HepG2 (cell line): Measurements from ENCODE around the gene CACNA2D1. TPM values are rescaled to one million over a fixed set of nuclear protein-coding genes. Genes with fewer than 3 reads are reported as not detected.

Experiments
- ATAC-seq: fragments of 200-7000 bp; cut with Tn5 transposase; 3 replicates; pipeline ENCODE4 v1.9.1; 2020; ENCODE audit warnings: mild to moderate bottlenecking, moderate library complexity
- BruUV-seq: library from RNA; stranded (reverse); fragments of 400-500 nt; replicated peaks from 2 replicates; lab custom pipeline; 2021; lab: Mats Ljungman, UMichigan
- CTCF ChIA-PET: fragments of 300-600 bp; formaldehyde crosslinking; extraction: SDS; loops from one replicate; lab custom pipeline; 2021; ENCODE audit warnings: low total read pairs, inconsistent platforms, low intra/inter-chr PET ratio; lab: Yijun Ruan, JAX
- POLR2A ChIA-PET: fragments of 350-600 bp; sonication (Branson Sonifier 250); formaldehyde crosslinking; loops from one replicate; lab custom pipeline; 2020; ENCODE audit warnings: antibody characterized with exemption, inconsistent platforms; lab: Yijun Ruan, JAX
- DNase-seq: peaks from one replicate; pipeline ENCODE4 v3.0.0-alpha.2; 2015; ENCODE audit warnings: low spot score
- FAIRE-seq: peaks from 3 replicates; lab custom pipeline; 2011; peaks lifted over from hg19 to GRCh38; lab: Jason Lieb, UNC
- H2AFZ ChIP-seq: one replicate; pipeline ENCODE4 v1.6.1; 2011; ENCODE audit warnings: low read length, inconsistent platforms
- H3K27ac ChIP-seq: fragments of 300-600 bp; 3 replicates; pipeline ENCODE4 v1.8.0; 2011; ENCODE audit warnings: mixed run types, mild to moderate bottlenecking, mixed read lengths, low read length, inconsistent platforms; ENCODE audit not compliant: insufficient read depth; ENCODE audit errors: extremely low read length
- H3K27me3 ChIP-seq, 2 experiments: fragments of 200-600 bp in 1 of 2; 2 replicates in 1 of 2; 3 replicates in 1 of 2; pipeline versions ENCODE4 v1.6.0 to v1.8.0; 2011; ENCODE audit warnings: low read length in 2 of 2, mild to moderate bottlenecking in 2 of 2, moderate library complexity in 2 of 2, inconsistent platforms in 1 of 2; ENCODE audit not compliant: insufficient read depth in 2 of 2, control insufficient read depth in 1 of 2
- H3K36me3 ChIP-seq, 2 experiments: fragments of 200-600 bp in 1 of 2; replicated peaks in 1 of 2; 2 replicates in 1 of 2; 3 replicates in 1 of 2; pipeline versions ENCODE4 v1.5.1 to v1.8.0; 2011; ENCODE audit warnings: low read length in 2 of 2, inconsistent platforms in 1 of 2; ENCODE audit not compliant: insufficient read depth in 2 of 2, control insufficient read depth in 1 of 2
- H3K4me1 ChIP-seq: 2 replicates; pipeline ENCODE4 v1.5.1; 2012; ENCODE audit warnings: low read length, inconsistent platforms; ENCODE audit not compliant: insufficient read depth
- H3K4me2 ChIP-seq: 2 replicates; pipeline ENCODE4 v1.6.0; 2011; ENCODE audit warnings: low read depth, low read length, inconsistent platforms
- H3K4me3 ChIP-seq, 3 experiments: fragments of 200-600 bp in 1 of 3; sonication (generic), shearing (Covaris generic) in 1 of 3; replicated peaks in 1 of 3; 2 replicates each; pipeline ENCODE4 v1.5.1; 2011 to 2016; ENCODE audit warnings: low read length in 3 of 3, inconsistent platforms in 2 of 3, low read depth in 2 of 3, mild to moderate bottlenecking in 2 of 3, control low read depth in 1 of 3, mixed read lengths in 1 of 3; ENCODE audit not compliant: insufficient read depth in 1 of 3
- H3K79me2 ChIP-seq: one replicate; pipeline ENCODE4 v1.6.1; 2011; ENCODE audit warnings: low read length, inconsistent platforms; ENCODE audit not compliant: insufficient read depth
- H3K9ac ChIP-seq: 2 replicates; pipeline ENCODE4 v1.6.0; 2011; ENCODE audit warnings: mild to moderate bottlenecking, low read depth, low read length, inconsistent platforms; ENCODE audit not compliant: insufficient read depth
- H3K9me3 ChIP-seq: 2 replicates; pipeline ENCODE4 v1.5.1; 2012; ENCODE audit warnings: mild to moderate bottlenecking, low read length
- H4K20me1 ChIP-seq: 2 replicates; pipeline ENCODE4 v1.6.0; 2011; ENCODE audit warnings: inconsistent platforms, mild to moderate bottlenecking, low read length, moderate library complexity; ENCODE audit not compliant: insufficient read depth
- AHDC1 ChIP-seq: sonication (generic); formaldehyde crosslinking; IDR thresholded peaks from 2 replicates; pipeline ENCODE4 v1.5.1; 2020; ENCODE audit warnings: mild to moderate bottlenecking, missing genetic modification reagents, borderline replicate concordance
- BCL3 ChIP-seq: sonication (generic); formaldehyde crosslinking; IDR thresholded peaks from 2 replicates; pipeline ENCODE4 v1.5.1; 2020; ENCODE audit warnings: mild to moderate bottlenecking, missing genetic modification reagents, moderate library complexity
- FLYWCH1 ChIP-seq: sonication (generic); formaldehyde crosslinking; IDR thresholded peaks from 2 replicates; pipeline ENCODE4 v1.8.1; 2023; ENCODE audit warnings: mild to moderate bottlenecking, missing genetic modification reagents
- FOXA3 ChIP-seq: IDR thresholded peaks from 2 replicates; pipeline ENCODE4 v1.6.1; 2016; ENCODE audit warnings: missing genetic modification reagents, missing compliant biosample characterization
- GABPA ChIP-seq, 2 experiments: IDR thresholded peaks; 2 replicates each; pipeline ENCODE4 v1.6.1; 2011 to 2016; ENCODE audit warnings: low read depth in 2 of 2, low read length in 1 of 2, missing biosample characterization in 1 of 2, missing genetic modification characterization in 1 of 2
- JARID2 ChIP-seq: sonication (generic); formaldehyde crosslinking; IDR thresholded peaks from 2 replicates; pipeline ENCODE4 v1.8.1; 2023; ENCODE audit warnings: missing genetic modification reagents, inconsistent platforms; ENCODE audit not compliant: insufficient replicate concordance
- JUNB ChIP-seq: sonication (generic); formaldehyde crosslinking; IDR thresholded peaks from 2 replicates; pipeline ENCODE4 v1.8.0; 2022; ENCODE audit warnings: missing genetic modification reagents, mild to moderate bottlenecking, borderline replicate concordance
- NFKB2 ChIP-seq: sonication (generic); formaldehyde crosslinking; IDR thresholded peaks from 2 replicates; pipeline ENCODE4 v1.4.0; 2020; ENCODE audit warnings: missing genetic modification reagents, borderline replicate concordance
- ZNF121 ChIP-seq: sonication (generic); formaldehyde crosslinking; IDR thresholded peaks from 2 replicates; pipeline ENCODE4 v1.5.0; 2020; ENCODE audit warnings: mild to moderate bottlenecking, missing genetic modification reagents
- WGBS: methylation state at CpG from one replicate; pipeline ENCODE4 v1.1.6; 2017; ENCODE audit warnings: low lambda C conversion rate; 5-methylcytosine and 5-hydroxymethylcytosine counted together
- in situ Hi-C: cut with HindIII; loops from 2 replicates; pipeline ENCODE4 v1.10.0; 2017; ENCODE audit warnings: low pct_unique_long_range_greater_than_20kb; ENCODE audit not compliant: extremely low pct_ligation_motif_present
- intact Hi-C: fragments of 100-400 bp; cut with micrococcal nuclease; formaldehyde crosslinking; loops from one replicate; pipeline ENCODE4 v1.10.0; 2022; ENCODE audit not compliant: unreplicated experiment
- polyA plus RNA-seq, 8 experiments: library from polyadenylated mRNA; depleted of rRNA in 3 of 8; stranded (reverse) in 7 of 8; unstranded in 1 of 8; fragments of >200 nt; fragmentation: Illumina TruSeq in 4 of 8; extraction: Trizol in 4 of 8; gene quantifications; 2 replicates each; pipeline versions ENCODE4 v1.2.1 to v1.2.3, GENCODE V29; 2011 to 2016; ENCODE audit warnings: low read depth in 4 of 8, missing spikeins in 1 of 8, mixed read lengths in 1 of 8; ENCODE audit not compliant: insufficient read depth in 1 of 8
- total RNA-seq, 5 experiments: library from RNA; depleted of rRNA; stranded (reverse); fragments of >200 nt; fragmentation: Illumina TruSeq; extraction: Trizol; gene quantifications; 2 replicates each; pipeline ENCODE4 v1.2.3, GENCODE V29; 2016; ENCODE audit warnings: low read depth in 1 of 5

The CACNA2D1 gene
- total and polyA plus RNA-seq, 2 of the 13 experiments (the other 11 are each of a cell fraction or from before 2014, with no cell fraction given) = not detected

- TF ChIP-seq ZNF121 (CRISPR knock-in tag) (no peak), FOXA3 (CRISPR knock-in tag) (no peak)
- TF ChIP-seq, all 625 proteins: peak for 0
Observed at GRCh38 chr7:82358923-82359322, 84.7 kb downstream of the CACNA2D1 start (continued).

- DNase-seq (no peak), FAIRE-seq (no peak), ATAC-seq (no peak)
- ChIA-PET POLR2A (no interaction called here), CTCF (no interaction called here)
- in situ Hi-C loops (no loop called here), intact Hi-C loops (no loop called here)
- Histone ChIP-seq H3K36me3 (no peaks in the 10 kb centered on the region), H4K20me1 (no peaks in the 10 kb centered on the region), H3K4me3 (no peak overlapping the region), H3K4me2 (no peak overlapping the region), H3K79me2 (no peaks in the 10 kb centered on the region), H3K27ac (no peak overlapping the region), H3K9ac (no peak overlapping the region), H3K9me3 (no peaks in the 10 kb centered on the region), H3K4me1 (no peaks in the 10 kb centered on the region), H2AFZ (no peak overlapping the region), H3K27me3 (no peaks in the 10 kb centered on the region)
- 1% methylated on average over 2 of the region's 2 CpGs for WGBS
- no TSS peak for BruUV-seq
- TF ChIP-seq BCL3 (CRISPR knock-in tag) (no peak), FLYWCH1 (CRISPR knock-in tag) (no peak), JUNB (CRISPR knock-in tag) (no peak), NFKB2 (CRISPR knock-in tag) (no peak), AHDC1 (no peak), GABPA (IDR thresholded peaks at IDR 0.05; ENCODE audit: low read depth, low read length) (no peak), GABPA (CRISPR knock-in tag; IDR thresholded peaks at IDR 0.05; ENCODE audit: low read depth) (no peak), JARID2 (no peak)
Observed at GRCh38 chr7:82358009-82358578, 85.5 kb downstream of the CACNA2D1 start.
